NCI-H2227 treated with DMSO at 0.1 percent for 48 hours (cell line): ENCODE measurements around the gene SHROOM3.
"Not testable (repeated sequence)": the region's sequence is repeated elsewhere in the genome, so short reads cannot be mapped to it uniquely, and the experiment has no call there.

ENCODE experiments used
- DNase-seq: peaks from one replicate; lab custom pipeline; 2025; lab: John Stamatoyannopoulos, UW

Gene SHROOM3

DNA sequence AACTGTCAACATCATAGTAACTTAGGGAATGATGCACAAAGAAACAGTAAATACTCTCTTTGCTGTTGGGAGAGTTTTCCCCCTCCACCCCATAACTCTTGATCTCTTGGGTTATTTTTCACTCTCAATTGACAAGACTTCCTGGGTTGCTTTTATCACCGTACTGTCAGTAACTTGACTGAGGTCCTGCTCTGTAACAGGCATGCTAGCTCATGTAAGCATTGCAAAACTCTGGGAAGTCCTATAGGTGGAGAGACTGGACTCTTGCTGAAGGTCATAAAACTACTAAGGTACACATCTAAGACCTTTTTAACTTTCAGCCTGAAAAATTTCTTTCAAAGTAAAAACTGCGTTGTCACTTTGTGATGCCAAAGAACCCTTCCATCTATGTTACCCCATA lies 10.9 kb downstream of the SHROOM3 start:
- DNase-seq = no peak

GRCh38 chr4:76447393-76447851 lies 12.4 kb downstream of the SHROOM3 start:
- no peak for DNase-seq

GRCh38 chr4:76448211-76448610 lies 13.2 kb downstream of the SHROOM3 start:
- DNase-seq = no peak

DNA sequence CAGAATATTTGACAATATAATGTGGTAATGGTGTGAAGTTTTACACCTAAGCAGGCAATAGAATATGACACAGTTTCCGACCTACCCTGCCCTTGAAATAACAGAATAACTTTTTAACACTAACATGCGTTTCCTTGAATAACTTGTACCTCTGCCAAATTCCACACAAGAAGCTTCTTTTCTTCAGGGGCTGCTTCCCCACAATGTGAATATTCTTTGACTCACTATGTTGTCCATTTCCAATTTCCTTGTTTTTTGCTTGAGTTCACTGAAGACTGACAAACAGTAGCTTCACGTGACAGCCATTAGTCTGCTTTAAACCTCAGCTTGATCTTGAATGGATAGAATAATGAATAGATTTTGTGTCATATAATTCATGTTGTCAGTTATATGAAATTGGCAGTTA lies 14.3 kb downstream of the SHROOM3 start:
- DNase-seq = no peak

- DNase-seq = no peak
Observed at GRCh38 chr4:76449833-76450232, 14.8 kb downstream of the SHROOM3 start.

- DNase-seq = no peak
Observed at GRCh38 chr4:76453232-76453631, 18.2 kb downstream of the SHROOM3 start.

GRCh38 chr4:76454073-76454472 lies 19.0 kb downstream of the SHROOM3 start:
- DNase-seq = not testable (repeated sequence)

- no peak for DNase-seq
Observed at GRCh38 chr4:76457885-76458284, 22.9 kb downstream of the SHROOM3 start.

GRCh38 chr4:76458297-76458696 lies 23.3 kb downstream of the SHROOM3 start:
- no peak for DNase-seq

GRCh38 chr4:76458825-76459224 lies 23.8 kb downstream of the SHROOM3 start:
- no peak for DNase-seq

GRCh38 chr4:76459291-76459723 lies 24.3 kb downstream of the SHROOM3 start:
- peak; percentile 27 for DNase-seq

- DNase-seq = no peak
Observed at GRCh38 chr4:76463568-76463967, 28.5 kb downstream of the SHROOM3 start.

GRCh38 chr4:76470064-76470463 lies 35.0 kb downstream of the SHROOM3 start:
- DNase-seq = no peak

- DNase-seq = no peak
Observed at GRCh38 chr4:76470532-76470931, 35.5 kb downstream of the SHROOM3 start.

DNA sequence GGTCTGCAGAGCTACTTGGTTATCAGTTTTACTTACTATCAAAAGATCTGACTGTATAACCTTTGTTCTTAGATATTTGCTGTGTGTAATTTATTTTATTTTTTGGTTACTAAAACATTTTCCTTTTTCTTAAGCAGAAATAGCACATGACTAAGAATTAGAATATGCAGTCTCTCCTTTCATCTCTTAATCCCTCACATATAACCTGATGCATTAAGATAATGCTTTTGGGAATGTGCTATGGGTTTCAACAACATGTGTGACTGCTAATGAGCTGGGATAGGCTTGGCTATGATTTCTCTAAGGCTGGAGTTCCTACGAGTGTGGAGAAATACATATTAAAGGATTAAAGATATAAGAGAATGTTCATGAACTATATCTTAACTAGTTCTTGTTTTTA lies 41.5 kb downstream of the SHROOM3 start:
- DNase-seq = no peak

- DNase-seq = no peak
Observed at GRCh38 chr4:76484654-76485053, 49.6 kb downstream of the SHROOM3 start.

GRCh38 chr4:76485450-76485849 lies 50.4 kb downstream of the SHROOM3 start:
- no peak for DNase-seq

DNA sequence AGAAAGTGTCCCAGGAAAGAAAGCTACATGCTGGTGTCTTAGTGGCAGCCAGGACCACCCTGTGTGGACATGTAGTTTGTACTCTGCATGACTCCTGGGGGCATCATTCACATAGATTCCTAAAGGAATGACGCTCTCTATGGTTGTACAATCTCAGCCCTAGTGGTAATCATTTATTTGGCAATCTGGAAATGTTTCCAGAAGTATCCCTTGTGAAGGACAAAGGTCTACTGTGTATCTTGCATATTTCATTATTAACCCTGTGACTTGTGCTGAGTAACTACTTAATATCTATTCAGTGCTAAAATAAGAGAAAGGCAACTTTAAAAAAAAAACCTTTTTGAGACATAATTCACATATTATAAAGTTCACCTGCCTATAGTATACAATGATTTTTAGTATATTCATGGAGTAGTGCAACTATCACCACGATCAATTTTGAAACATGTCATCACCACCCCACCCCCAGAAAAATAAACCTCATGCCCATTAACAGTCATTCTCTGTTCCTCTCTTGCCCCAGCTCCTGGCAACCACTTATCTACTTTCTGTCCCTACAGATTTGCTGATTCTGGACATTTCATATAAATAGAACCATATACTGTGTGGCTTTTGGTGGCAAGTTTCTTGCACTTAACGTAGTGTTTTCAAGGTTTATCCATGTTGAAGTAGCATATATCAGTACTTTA lies 51.7 kb downstream of the SHROOM3 start:
- no peak for DNase-seq

GRCh38 chr4:76487621-76488020 lies 52.6 kb downstream of the SHROOM3 start:
- no peak for DNase-seq

DNA sequence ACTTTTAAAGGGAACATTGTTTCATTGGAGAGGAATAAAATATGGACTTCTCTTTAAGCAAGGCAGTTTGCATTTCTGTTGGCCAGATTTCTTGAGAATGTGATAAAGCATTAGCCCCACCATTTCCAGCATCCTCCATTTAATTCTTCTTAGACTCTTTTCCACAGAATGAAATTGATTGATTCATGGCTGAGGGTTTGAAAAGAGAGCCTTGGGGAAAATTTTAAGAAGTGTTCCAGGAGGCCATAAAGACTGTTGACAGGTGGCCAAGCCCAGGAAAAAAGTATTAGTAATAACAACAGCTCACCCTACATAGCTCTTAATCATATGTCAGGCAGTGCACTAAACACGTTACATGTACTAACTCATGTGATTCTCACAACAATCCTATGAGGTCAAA lies 53.4 kb downstream of the SHROOM3 start:
- no peak for DNase-seq

DNA sequence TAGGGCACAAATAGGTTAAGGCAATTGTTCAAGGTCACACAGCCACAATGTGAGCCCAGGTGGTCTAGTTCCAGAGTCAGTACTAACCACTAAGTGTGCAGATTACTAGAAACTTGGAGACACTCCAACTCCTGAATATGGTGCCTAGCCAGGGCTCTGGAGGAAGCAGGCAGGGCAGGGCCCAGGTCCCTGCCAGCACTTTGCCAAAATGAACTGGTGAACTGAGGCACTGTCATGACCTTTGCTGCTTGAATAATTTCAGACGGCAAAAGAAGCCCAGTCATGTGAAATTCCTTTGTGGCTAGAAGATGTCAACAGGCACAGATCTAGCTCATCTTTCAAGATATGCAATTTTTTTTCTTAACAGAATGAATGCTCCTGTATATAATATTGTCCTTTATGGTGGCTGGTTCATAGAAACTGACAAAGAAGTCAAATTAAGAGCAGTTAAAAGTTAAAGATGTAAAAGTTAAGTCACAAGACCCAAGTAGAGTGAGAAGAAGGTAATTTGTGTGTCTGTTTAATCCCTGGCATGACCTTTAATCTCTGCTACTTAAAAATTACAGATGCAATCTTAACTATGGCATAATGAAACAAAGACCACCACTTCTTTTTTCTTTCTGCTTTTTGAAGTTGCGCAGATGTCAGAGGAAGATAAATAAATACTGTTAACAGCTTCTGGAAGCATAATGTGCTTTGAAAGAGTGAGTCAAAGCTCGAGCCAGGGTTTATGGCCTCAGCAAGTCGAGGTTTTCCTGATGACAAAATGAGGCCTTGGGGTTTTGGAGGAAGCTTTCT lies 54.1 kb downstream of the SHROOM3 start:
- DNase-seq = no peak

GRCh38 chr4:76489686-76490161 lies 54.7 kb downstream of the SHROOM3 start:
- no peak for DNase-seq

GRCh38 chr4:76492055-76492454 lies 57.0 kb downstream of the SHROOM3 start:
- no peak for DNase-seq
